NCI-H2029 (cell line): ENCODE results near the gene NNAT.
"Not testable (repeated sequence)": the region's sequence is repeated elsewhere in the genome, so short reads cannot be mapped to it uniquely, and the experiment has no call there.

ENCODE experiments used
- DNase-seq: peaks from one replicate; lab custom pipeline; 2025; lab: John Stamatoyannopoulos, UW

NNAT gene

GRCh38 chr20:37524859-37525708 is 4.0 kb downstream of the NNAT start:
- no peak for DNase-seq

- no peak for DNase-seq
These were observed 4.8 kb downstream of the NNAT start for GRCh38 chr20:37525810-37526209.

- DNase-seq = no peak
These were observed 5.3 kb downstream of the NNAT start for GRCh38 chr20:37526238-37526838.

DNA sequence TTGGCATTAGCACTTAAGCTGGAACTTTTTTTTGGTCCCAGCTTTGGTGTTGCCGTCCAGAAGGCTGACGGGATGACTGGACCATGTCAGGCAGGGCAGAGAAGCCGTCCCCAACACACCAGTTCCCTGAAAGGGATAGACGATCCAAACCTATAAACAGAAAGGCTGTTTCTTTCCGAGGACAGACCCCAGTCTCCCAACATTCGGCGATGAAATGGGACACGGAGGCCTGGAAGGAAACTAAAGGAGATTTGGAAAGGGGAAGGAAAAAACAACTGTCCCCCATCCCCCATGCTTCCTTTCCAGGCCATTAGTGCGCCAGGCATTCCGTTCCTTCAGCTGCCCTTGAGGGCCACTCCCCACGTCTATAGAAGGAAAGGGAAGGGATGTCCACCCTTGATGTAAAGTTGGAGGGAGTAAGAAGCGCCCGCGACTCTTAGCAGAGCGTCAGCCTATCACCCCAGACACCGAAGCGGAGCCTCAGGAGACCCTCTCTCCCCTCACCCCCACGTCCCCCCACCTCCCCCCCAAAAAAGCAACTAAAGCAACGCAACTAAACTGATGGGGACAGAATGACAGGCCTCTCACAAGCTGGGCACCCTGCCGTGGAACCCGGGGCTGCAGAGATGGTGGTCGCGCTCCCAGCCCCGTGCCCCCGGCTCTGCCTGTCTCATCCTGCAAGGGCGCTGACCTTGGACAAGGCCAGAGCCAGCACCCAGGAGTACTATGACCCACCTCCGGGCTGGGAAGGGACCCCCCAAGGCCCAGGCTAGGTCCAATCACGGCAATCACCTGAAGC is 6.0 kb downstream of the NNAT start:
- no peak for DNase-seq

- DNase-seq = peak; percentile 82
These were observed 6.8 kb downstream of the NNAT start, which contains the start of gene BLCAP for GRCh38 chr20:37527638-37528445. Gene BLCAP, minus strand, starts transcription at chr20:37527876. Its CDS starts 8,702 bp downstream, at chr20:37519174.

- DNase-seq = no peak
These were observed 7.6 kb downstream of the NNAT start for GRCh38 chr20:37528446-37529213.

DNA sequence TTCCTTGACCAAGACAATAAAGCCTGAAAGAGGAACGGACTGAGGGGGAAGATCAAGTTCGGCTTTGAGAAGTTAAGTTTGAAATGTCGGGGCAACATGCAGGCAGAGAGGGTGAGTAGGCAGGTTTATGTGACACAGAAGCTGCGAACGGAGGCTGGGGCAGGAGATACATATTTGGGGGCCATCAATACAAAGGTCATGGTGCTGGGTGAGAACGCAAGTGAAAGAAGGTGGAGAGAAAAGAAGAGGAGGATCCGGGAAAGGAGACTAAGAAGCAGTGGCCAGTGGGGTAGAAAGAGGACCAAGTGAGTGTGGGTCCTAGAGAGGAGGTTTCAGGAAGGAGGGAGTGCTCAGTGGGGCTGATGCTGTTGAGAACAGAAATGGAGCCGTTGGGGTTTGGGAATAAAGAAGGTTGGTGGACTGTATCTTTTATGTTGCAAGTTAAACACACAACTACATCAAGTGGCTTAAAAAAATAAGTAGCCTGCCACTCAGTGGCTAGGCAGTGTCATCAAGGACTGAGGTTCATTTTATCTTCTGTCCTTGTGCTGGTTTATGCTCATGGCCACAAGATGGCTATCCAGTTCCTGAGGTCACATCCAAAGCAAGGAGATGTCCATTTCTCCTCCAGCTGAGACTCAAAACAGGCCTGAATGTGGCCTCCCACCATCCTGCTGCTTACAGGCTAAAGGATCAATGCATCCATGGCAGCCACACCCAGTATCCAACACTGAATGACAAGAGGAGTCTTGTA is 8.3 kb downstream of the NNAT start:
- DNase-seq = no peak

DNA sequence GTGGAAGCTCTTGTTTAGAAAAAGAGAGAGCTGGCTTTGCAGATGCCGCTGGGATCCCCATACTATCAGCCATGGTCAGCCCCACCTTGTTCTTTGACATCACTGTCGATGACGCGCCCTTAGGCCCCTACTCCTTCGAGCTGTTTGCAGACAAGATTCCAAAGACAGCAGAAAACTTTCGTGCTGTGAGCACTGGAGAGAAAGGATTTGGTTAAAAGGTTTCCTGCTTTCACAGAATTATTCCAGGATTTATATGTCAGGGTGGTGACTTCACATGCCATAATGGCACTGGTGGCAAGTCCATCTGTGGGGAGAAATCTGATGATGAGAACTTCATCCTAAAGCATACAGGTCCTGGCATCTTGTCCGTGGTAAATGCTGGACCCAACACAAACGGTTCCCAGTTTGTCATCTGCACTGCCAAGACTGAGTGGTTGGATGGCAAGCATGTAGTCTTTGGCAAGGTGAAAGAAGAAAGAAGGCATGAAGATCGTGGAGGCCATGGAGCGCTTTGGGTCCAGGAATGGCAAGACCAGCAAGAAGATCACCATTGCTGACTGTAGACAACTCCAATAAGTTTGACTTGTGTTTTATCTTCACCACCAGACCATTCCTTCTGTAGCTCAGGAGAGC is 9.0 kb downstream of the NNAT start:
- no peak for DNase-seq

DNA sequence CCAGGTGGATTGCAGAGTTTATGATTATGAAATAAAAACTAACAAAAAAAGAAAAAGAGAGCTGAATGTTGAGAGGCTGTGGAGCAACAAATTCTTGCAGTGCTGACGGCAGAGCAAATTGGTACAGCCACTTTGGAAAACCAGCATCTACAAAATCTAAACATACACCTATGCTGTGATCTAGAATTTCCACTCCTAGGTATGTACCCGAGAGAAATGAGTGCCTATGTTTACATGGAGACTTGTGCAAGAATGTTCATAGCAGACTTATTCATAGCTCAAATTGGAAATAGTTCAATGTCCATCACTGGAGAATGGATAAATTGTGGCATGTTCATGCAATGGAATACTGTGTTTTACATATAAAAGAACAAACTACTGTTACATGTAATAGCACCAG is 9.6 kb downstream of the NNAT start:
- DNase-seq = no peak

DNA sequence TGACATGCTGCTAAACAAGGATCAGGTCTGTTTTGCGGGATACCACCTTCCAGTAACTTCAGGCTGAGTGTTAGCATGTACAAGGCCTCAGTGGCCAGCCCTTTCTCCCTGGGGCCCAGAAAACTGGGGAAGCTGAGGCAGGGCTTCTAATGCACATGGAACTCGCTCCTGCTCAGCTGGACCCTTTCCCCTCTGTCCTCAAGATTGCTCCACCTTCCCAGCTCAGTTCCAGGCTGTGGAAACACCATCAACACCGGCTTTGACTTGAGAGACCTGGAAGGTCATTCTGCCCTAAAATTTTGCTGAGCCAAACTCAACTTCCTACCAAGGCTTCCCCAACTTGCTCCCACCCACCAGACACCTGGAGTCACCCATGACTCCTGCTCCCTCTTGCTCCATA is 10.8 kb downstream of the NNAT start:
- DNase-seq = no peak

GRCh38 chr20:37533154-37533715 is 12.2 kb downstream of the NNAT start:
- DNase-seq = no peak

DNA sequence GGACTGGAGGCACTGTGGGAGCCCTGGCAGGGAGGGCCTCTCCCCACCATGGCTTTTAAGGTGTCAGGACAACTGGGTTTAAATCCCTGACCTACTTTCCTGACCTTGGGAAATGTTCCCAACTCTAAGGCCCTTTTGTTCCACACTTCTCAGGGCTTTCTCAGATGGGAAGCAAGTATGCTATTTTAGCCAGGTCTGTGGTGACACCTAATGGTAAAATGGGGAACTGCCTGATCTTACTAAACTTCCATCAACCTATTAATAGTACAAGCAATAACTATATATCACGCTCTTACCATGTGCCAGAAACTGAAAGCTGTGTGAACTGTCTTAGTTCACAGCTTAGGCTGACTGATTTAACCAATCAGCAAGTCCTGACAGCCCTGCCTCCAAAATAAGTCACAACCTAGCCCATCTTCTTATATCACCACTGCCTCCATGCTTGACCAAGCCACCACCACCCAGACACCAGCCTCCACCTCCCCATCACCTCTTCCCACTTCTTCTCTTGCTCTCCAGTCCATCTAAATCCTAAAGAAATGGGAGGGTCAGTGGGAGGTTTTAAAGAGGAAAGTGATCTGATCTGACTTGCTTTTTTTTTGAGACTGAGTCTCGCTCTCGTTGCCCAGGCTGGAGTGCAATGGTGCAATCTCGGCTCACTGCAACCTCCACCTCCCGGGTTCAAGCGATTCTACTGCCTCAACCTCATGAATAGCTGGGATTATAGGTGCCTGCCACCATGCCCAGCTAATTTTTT is 13.5 kb downstream of the NNAT start:
- peak; percentile 63 for DNase-seq

DNA sequence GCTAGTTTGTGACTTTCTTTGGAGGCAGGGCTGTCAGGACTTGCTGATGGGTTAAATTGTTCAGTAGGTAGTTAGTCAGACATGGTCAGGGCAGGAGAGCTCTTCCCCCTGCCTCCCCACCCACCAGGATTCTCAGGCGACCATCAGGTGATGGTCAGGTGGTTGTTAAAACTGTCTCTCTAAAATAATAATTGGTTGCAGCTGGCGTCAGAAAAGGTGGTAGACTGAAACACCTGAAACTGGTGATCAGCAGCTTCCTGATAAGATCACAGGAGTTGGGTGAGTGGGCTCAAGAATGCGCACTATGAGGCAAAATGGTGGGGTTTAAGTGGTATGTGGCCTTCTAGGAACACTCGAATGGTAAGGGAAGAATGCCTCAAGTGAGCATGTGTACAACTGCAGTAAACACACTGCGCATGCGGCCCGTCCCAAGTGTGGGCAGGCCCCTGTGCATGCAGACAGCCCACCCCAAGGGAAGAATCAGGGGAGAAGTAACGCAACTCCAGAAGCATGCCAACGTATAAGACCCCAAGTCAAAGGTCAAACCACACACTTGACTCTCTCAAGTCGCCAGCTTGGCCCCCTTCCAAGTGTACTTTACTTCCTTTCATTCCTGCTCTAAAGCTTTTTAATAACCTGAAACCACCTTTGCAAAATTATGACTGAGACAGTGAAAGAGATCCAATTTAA is 14.5 kb downstream of the NNAT start:
- DNase-seq = no peak

GRCh38 chr20:37537505-37537904 is 16.5 kb downstream of the NNAT start:
- no peak for DNase-seq

GRCh38 chr20:37538003-37538402 is 17.0 kb downstream of the NNAT start:
- DNase-seq = no peak

GRCh38 chr20:37539424-37539823 is 18.4 kb downstream of the NNAT start:
- no peak for DNase-seq

DNA sequence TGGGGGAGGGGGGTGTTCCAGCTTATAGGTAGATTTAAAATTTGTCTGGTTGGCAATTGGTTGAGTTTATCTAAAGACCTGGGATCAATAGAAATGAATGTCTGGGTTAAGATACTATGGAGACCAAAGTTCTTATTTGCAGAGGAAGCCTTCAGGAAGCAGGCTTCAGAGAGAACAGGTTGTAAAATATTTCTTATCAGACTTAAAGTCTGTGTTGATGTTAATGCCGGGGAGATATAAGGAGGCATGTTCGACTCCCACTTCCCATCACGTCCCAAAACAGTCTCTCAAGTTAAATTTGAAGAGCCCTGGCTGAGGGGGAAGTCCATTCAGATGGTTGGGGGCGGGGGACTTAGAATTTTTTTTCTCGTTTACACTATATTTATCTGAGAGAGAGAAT is 19.0 kb downstream of the NNAT start:
- DNase-seq = no peak

- not testable (repeated sequence) for DNase-seq
These were observed 19.8 kb downstream of the NNAT start for GRCh38 chr20:37540838-37541237.
